Fibroblast of lung (primary cell): Measurements from ENCODE around the gene TM9SF1. TPM values are rescaled to one million over a fixed set of nuclear protein-coding genes. Genes with fewer than 3 reads are reported as not detected.

Source experiments
- DNase-seq, 2 donors: peaks; one replicate each; pipeline versions ENCODE4 v3.0.0 to v3.0.0-alpha.2; 2010; ENCODE audit warnings: low read depth in 2 of 2
- H2AFZ ChIP-seq: 2 replicates; pipeline ENCODE4 v1.5.1; 2012; ENCODE audit warnings: low read length, control low read depth, inconsistent platforms
- H3K27ac ChIP-seq: 2 replicates; pipeline ENCODE4 v1.5.1; 2011; ENCODE audit warnings: low read length, control low read depth; ENCODE audit not compliant: insufficient read depth
- H3K27me3 ChIP-seq: 2 replicates; pipeline ENCODE4 v1.5.1; 2011; ENCODE audit warnings: mild to moderate bottlenecking, low read length; ENCODE audit not compliant: control insufficient read depth, insufficient read depth
- H3K36me3 ChIP-seq: 2 replicates; pipeline ENCODE4 v1.5.1; 2011; ENCODE audit warnings: low read length; ENCODE audit not compliant: control insufficient read depth, insufficient read depth
- H3K4me1 ChIP-seq: 2 replicates; pipeline ENCODE4 v1.5.1; 2011; ENCODE audit warnings: low read length; ENCODE audit not compliant: control insufficient read depth, insufficient read depth; ENCODE audit errors: extremely low read depth
- H3K4me2 ChIP-seq: 2 replicates; pipeline ENCODE4 v1.5.1; 2011; ENCODE audit warnings: low read length, control low read depth; ENCODE audit not compliant: insufficient read depth; ENCODE audit errors: extremely low read depth
- H3K4me3 ChIP-seq, 4 experiments: fragments of 200-600 bp in 1 of 4; sonication (generic) in 1 of 4; replicated peaks in 1 of 4; 2 replicates each; pipeline ENCODE4 v1.5.1; 2011 to 2016; ENCODE audit warnings: low read length in 4 of 4, low read depth in 3 of 4, mild to moderate bottlenecking in 3 of 4, control low read depth in 2 of 4, inconsistent platforms in 1 of 4, mixed read lengths in 1 of 4; ENCODE audit not compliant: insufficient read depth in 1 of 4; ENCODE audit errors: control extremely low read depth in 1 of 4
- H3K79me2 ChIP-seq: 2 replicates; pipeline ENCODE4 v1.5.1; 2012; ENCODE audit warnings: mild to moderate bottlenecking, low read length, inconsistent platforms; ENCODE audit not compliant: control insufficient read depth, insufficient read depth
- H3K9ac ChIP-seq: 2 replicates; pipeline ENCODE4 v1.5.1; 2011; ENCODE audit warnings: mild to moderate bottlenecking, low read length, control low read depth; ENCODE audit not compliant: insufficient read depth
- H3K9me3 ChIP-seq: 2 replicates; pipeline ENCODE4 v1.5.1; 2012; ENCODE audit warnings: low read depth, low read length; ENCODE audit not compliant: control insufficient read depth, insufficient read depth
- H4K20me1 ChIP-seq: 2 replicates; pipeline ENCODE4 v1.5.1; 2011; ENCODE audit warnings: low read length; ENCODE audit not compliant: control insufficient read depth, insufficient read depth; ENCODE audit errors: extremely low read depth
- EZH2 ChIP-seq: IDR thresholded peaks from 2 replicates; pipeline ENCODE4 v1.5.1; 2012; ENCODE audit warnings: low read length, control low read depth, mild to moderate bottlenecking; ENCODE audit errors: missing control alignments
- polyA plus RNA-seq, 2 donors: library from polyadenylated mRNA; depleted of rRNA in 1 of 2; stranded (reverse) in 1 of 2; unstranded in 1 of 2; fragments of >200 nt; gene quantifications; 2 replicates each; pipeline ENCODE4 v1.2.1, GENCODE V29; 2011 to 2012; ENCODE audit warnings: missing spikeins in 1 of 2
- total RNA-seq: library from RNA; depleted of rRNA; stranded (reverse); fragments of >200 nt; gene quantifications from 2 replicates; pipeline ENCODE4 v1.2.1, GENCODE V29; 2014
- TF ChIP-seq, protein P1 (sequence below), 2 donors: IDR thresholded peaks in 1 of 2; conservative IDR thresholded peaks in 1 of 2; 1 replicate in 1 of 2; 2 replicates in 1 of 2; pipeline ENCODE4 v1.5.1; 2011 to 2012; ENCODE audit warnings: low read length in 2 of 2, control low read depth in 1 of 2, inconsistent platforms in 1 of 2, low read depth in 1 of 2, mild to moderate bottlenecking in 1 of 2

TM9SF1 gene
- total and polyA plus RNA-seq, 2 donors (not counting 1 experiment from before 2014, with no cell fraction given), result 61.6 to 65.1 TPM

DNA sequence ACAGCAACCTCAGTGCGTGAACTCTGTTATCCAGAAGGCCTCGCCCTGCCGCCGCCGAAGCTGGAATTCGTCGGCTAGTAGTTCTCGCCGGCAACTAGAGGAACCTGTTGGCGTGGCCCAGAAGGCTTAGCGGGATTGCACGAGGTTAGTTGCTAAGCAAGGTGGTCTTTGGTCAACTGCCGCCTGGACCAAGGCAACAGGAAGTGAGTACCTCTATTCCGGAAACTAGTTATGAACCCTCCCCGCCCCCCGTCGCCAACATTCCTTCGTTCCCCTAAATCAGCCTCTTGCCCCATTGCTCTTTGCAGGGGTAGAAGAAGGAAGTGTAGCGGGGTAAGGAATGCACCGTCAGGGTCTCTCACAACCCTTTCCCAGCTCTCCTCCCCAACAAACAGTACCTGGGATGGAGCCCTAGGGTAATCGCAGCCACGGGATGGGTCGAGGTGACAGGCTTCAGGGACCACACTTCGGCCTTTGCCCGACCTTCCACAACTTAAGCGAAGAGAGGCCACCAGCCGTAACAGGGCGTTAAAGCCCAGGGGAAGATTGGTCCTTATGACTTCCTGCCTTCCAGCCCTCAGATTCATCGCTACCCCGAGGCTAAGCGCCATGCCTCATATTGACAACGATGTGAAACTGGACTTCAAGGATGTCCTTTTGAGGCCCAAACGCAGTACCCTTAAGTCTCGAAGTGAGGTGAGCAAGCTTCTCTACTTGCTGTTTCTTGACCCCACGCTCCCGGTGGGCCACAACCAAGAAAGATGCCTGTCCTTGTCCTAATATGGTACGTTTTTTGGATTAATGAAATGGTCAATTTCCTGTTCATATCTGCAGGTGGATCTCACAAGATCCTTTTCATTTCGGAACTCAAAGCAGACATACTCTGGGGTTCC is 37.6 kb upstream of the TM9SF1 start, which contains the start of gene GMPR2:
Gene GMPR2, plus strand, starts transcription at position 285 of the 893 bp plus-strand sequence. Its CDS starts 325 bp downstream, at position 610.
- Histone ChIP-seq H3K4me3 (peak within 1 kb of the TSS; percentile 66 to 82 (median 73)), H3K27me3 (no peaks in the 10 kb centered on the region), H3K9me3 (no peaks in the 10 kb centered on the region), H4K20me1 (no peaks in the 10 kb centered on the region), H3K9ac (peak within 1 kb of the TSS; percentile 76), H3K36me3 (peaks cover 16% of the 10 kb centered on the region), H3K4me2 (peak within 1 kb of the TSS; percentile 100), H3K4me1 (peaks cover 15% of the 10 kb centered on the region), H2AFZ (peak within 1 kb of the TSS; percentile 96), H3K79me2 (peaks cover 57% of the 10 kb centered on the region), H3K27ac (peak within 1 kb of the TSS; percentile 89)
- TF ChIP-seq, protein P1, sequence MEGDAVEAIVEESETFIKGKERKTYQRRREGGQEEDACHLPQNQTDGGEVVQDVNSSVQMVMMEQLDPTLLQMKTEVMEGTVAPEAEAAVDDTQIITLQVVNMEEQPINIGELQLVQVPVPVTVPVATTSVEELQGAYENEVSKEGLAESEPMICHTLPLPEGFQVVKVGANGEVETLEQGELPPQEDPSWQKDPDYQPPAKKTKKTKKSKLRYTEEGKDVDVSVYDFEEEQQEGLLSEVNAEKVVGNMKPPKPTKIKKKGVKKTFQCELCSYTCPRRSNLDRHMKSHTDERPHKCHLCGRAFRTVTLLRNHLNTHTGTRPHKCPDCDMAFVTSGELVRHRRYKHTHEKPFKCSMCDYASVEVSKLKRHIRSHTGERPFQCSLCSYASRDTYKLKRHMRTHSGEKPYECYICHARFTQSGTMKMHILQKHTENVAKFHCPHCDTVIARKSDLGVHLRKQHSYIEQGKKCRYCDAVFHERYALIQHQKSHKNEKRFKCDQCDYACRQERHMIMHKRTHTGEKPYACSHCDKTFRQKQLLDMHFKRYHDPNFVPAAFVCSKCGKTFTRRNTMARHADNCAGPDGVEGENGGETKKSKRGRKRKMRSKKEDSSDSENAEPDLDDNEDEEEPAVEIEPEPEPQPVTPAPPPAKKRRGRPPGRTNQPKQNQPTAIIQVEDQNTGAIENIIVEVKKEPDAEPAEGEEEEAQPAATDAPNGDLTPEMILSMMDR (conservative IDR thresholded peaks at IDR 0.05 in 1 of 2, IDR thresholded peaks at IDR 0.05 in 1 of 2; ENCODE audit: low read depth in 1 of 2, low read length in 2 of 2), result no peak
- TF ChIP-seq EZH2, result no peak
- DNase-seq, result no peak

DNA sequence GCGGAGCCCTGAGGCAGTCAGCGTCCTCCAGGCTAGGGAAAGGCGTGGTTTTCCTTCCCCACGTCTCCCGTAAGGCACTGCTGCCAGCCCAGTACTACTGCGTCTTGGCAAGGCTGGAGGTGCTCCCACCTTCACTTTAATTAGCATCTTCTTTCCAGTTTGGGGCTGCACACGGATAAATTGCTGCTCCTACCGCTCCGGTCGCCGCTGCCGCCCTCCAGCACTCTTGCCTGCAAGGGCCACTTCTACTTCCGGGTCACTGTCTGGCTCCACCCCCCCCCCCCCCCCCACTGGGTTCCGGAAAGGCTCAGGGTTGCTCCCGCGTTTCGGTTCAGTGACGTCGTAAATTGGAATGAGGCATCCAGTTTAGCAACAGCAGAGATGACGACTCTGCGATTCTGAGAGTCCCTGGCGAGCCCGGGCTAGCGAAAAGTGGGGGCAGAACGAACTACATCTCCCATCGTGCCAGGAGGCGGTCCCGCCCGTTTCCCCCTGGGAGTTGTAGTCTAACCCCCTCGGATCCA is 36.9 kb upstream of the TM9SF1 start, which contains the start of gene NEDD8:
Gene NEDD8, minus strand, starts transcription at position 247 of the 524 bp plus-strand sequence. Its CDS starts 100 bp downstream, at position 147.
- Histone ChIP-seq H2AFZ (peak within 1 kb of the TSS; percentile 96), H3K9ac (peak within 1 kb of the TSS; percentile 76), H3K27ac (peak within 1 kb of the TSS; percentile 89), H3K36me3 (peaks cover 12% of the 10 kb centered on the region), H3K4me1 (peaks cover 15% of the 10 kb centered on the region), H3K27me3 (no peaks in the 10 kb centered on the region), H3K79me2 (peaks cover 64% of the 10 kb centered on the region), H4K20me1 (no peaks in the 10 kb centered on the region), H3K9me3 (no peaks in the 10 kb centered on the region), H3K4me2 (peak within 1 kb of the TSS; percentile 100), H3K4me3 (peak within 1 kb of the TSS; percentile 66 to 82 (median 73))
- no peak for TF ChIP-seq EZH2
- TF ChIP-seq, protein P1 (conservative IDR thresholded peaks at IDR 0.05 in 1 of 2, IDR thresholded peaks at IDR 0.05 in 1 of 2; ENCODE audit: low read depth in 1 of 2, low read length in 2 of 2), result no peak
- peak; percentile 94 to 96 for DNase-seq
